Calu3 (cell line): ENCODE results near the gene UROS. TPM values are rescaled to one million over a fixed set of nuclear protein-coding genes. Genes with fewer than 3 reads are reported as not detected.

Experiments
- BruUV-seq: library from RNA; stranded (reverse); fragments of 400-500 nt; replicated peaks from 2 replicates; lab custom pipeline; 2021; lab: Mats Ljungman, UMichigan
- CTCF ChIA-PET: fragments of 300-600 bp; sonication (Branson Sonifier 250); formaldehyde crosslinking; loops from one replicate; lab custom pipeline; 2022; ENCODE audit warnings: antibody characterized with exemption; lab: Charles Lee
- DNase-seq: peaks from one replicate; pipeline ENCODE4 v3.0.0; 2022
- H3K27ac Mint-ChIP-seq: one replicate; pipeline ENCODE4 v1.8.0; 2022; ENCODE audit warnings: mixed read lengths; ENCODE audit not compliant: unreplicated experiment
- H3K27me3 Mint-ChIP-seq: one replicate; pipeline ENCODE4 v1.8.0; 2022; ENCODE audit warnings: mixed read lengths; ENCODE audit not compliant: unreplicated experiment
- H3K36me3 Mint-ChIP-seq: one replicate; pipeline ENCODE4 v1.8.0; 2022; ENCODE audit warnings: mild to moderate bottlenecking, moderate library complexity, mixed read lengths; ENCODE audit not compliant: insufficient read depth, unreplicated experiment
- H3K4me1 Mint-ChIP-seq: one replicate; pipeline ENCODE4 v1.8.0; 2022; ENCODE audit warnings: mild to moderate bottlenecking, low read depth, mixed read lengths; ENCODE audit not compliant: unreplicated experiment
- H3K4me3 Mint-ChIP-seq: one replicate; pipeline ENCODE4 v1.8.0; 2022; ENCODE audit warnings: mild to moderate bottlenecking, low read depth, moderate library complexity, mixed read lengths; ENCODE audit not compliant: unreplicated experiment
- H3K9me3 Mint-ChIP-seq: one replicate; pipeline ENCODE4 v1.8.0; 2022; ENCODE audit warnings: low read depth, mixed read lengths; ENCODE audit not compliant: unreplicated experiment
- CTCF ChIP-seq: fragments of 200-600 bp; IDR thresholded peaks from one replicate; pipeline ENCODE4 v1.8.0; 2022; ENCODE audit warnings: antibody characterized with exemption; ENCODE audit not compliant: unreplicated experiment
- intact Hi-C: fragments of 100-400 bp; cut with micrococcal nuclease; formaldehyde crosslinking; loops from one replicate; pipeline ENCODE4 v1.10.0; 2022; ENCODE audit not compliant: unreplicated experiment
- total RNA-seq: library from RNA; stranded (reverse); gene quantifications from 2 replicates; pipeline ENCODE4 v1.2.3, GENCODE V29; 2022

UROS gene
- total RNA-seq, 1 experiment from 2014 or later: 45.3 TPM

GRCh38 chr10:125840955-125841354 is 17.9 kb upstream of the UROS start:
- Mint-ChIP-seq H3K27me3 (no peaks in the 10 kb centered on the region), H3K27ac (no peak overlapping the region), H3K4me1 (no peaks in the 10 kb centered on the region), H3K9me3 (no peaks in the 10 kb centered on the region), H3K36me3 (peaks cover 30% of the 10 kb centered on the region), H3K4me3 (no peak overlapping the region)
- intact Hi-C loops: no loop called here
- no peak for DNase-seq
- BruUV-seq: no TSS peak
- TF ChIP-seq CTCF: no peak
- CTCF ChIA-PET: no interaction called here

- peaks cover 32% of the 10 kb centered on the region for H3K36me3 Mint-ChIP-seq
- no peak for TF ChIP-seq CTCF
- H3K27me3 Mint-ChIP-seq: no peaks in the 10 kb centered on the region
- no peaks in the 10 kb centered on the region for H3K4me1 Mint-ChIP-seq
- CTCF ChIA-PET: no interaction called here
- H3K4me3 Mint-ChIP-seq: no peak overlapping the region
- no TSS peak for BruUV-seq
- no peak for DNase-seq
- intact Hi-C loops: no loop called here
- H3K27ac Mint-ChIP-seq: no peak overlapping the region
- no peaks in the 10 kb centered on the region for H3K9me3 Mint-ChIP-seq
Observed at GRCh38 chr10:125840406-125840805, 17.3 kb upstream of the UROS start.

GRCh38 chr10:125838802-125839575 is 15.9 kb upstream of the UROS start:
- no peaks in the 10 kb centered on the region for H3K27me3 Mint-ChIP-seq
- CTCF ChIA-PET: no interaction called here
- H3K27ac Mint-ChIP-seq: no peak overlapping the region
- no peak overlapping the region for H3K4me3 Mint-ChIP-seq
- BruUV-seq: no TSS peak
- intact Hi-C loops: no loop called here
- no peaks in the 10 kb centered on the region for H3K9me3 Mint-ChIP-seq
- TF ChIP-seq CTCF: no peak
- H3K4me1 Mint-ChIP-seq: no peaks in the 10 kb centered on the region
- no peak for DNase-seq
- peaks cover 36% of the 10 kb centered on the region for H3K36me3 Mint-ChIP-seq

GRCh38 chr10:125836746-125837145 is 13.7 kb upstream of the UROS start:
- intact Hi-C loops: no loop called here
- no peak for TF ChIP-seq CTCF
- Mint-ChIP-seq H3K9me3 (no peaks in the 10 kb centered on the region), H3K27ac (no peak overlapping the region), H3K27me3 (no peaks in the 10 kb centered on the region), H3K4me3 (no peak overlapping the region), H3K36me3 (peaks cover 47% of the 10 kb centered on the region), H3K4me1 (no peaks in the 10 kb centered on the region)
- no TSS peak for BruUV-seq
- DNase-seq: no peak
- CTCF ChIA-PET: no interaction called here
